GM23338 (cell line): ENCODE results near the gene CDC42BPG. TPM values are rescaled to one million over a fixed set of nuclear protein-coding genes. Genes with fewer than 3 reads are reported as not detected.

Source experiments
- ATAC-seq: fragments of 200-7000 bp; cut with Tn5 transposase; 3 replicates; pipeline ENCODE4 v1.9.1; 2020
- DNase-seq: peaks from one replicate; pipeline ENCODE4 v3.0.0-alpha.2; 2015; ENCODE audit warnings: low spot score
- H2AFZ ChIP-seq: fragments of 200-600 bp; sonication (generic); 2 replicates; pipeline ENCODE4 v1.8.0; 2016; ENCODE audit warnings: antibody characterized with exemption, mild to moderate bottlenecking, moderate library complexity
- H3F3A ChIP-seq: fragments of 200-600 bp; sonication (generic); replicated peaks from 2 replicates; pipeline ENCODE4 v1.8.0; 2017; ENCODE audit warnings: antibody characterized with exemption, mixed run types, low read depth
- H3K27ac ChIP-seq: fragments of 200-600 bp; sonication (generic); 2 replicates; pipeline ENCODE4 v1.6.1; 2016; ENCODE audit warnings: low read depth
- H3K27me3 ChIP-seq: fragments of 200-600 bp; sonication (generic); 2 replicates; pipeline ENCODE4 v1.8.0; 2016; ENCODE audit warnings: mild to moderate bottlenecking, mixed run types, moderate library complexity; ENCODE audit not compliant: insufficient read depth
- H3K36me3 ChIP-seq: fragments of 200-600 bp; sonication (generic); 2 replicates; pipeline ENCODE4 v1.8.0; 2016; ENCODE audit warnings: mild to moderate bottlenecking; ENCODE audit not compliant: insufficient read depth
- H3K4me1 ChIP-seq: fragments of 200-600 bp; sonication (generic); 2 replicates; pipeline ENCODE4 v1.8.0; 2016; ENCODE audit warnings: mild to moderate bottlenecking, moderate library complexity; ENCODE audit not compliant: insufficient read depth
- H3K4me2 ChIP-seq: fragments of 200-600 bp; sonication (generic); 2 replicates; pipeline ENCODE4 v1.7.1; 2017; ENCODE audit warnings: mixed run types
- H3K4me3 ChIP-seq: fragments of 200-600 bp; sonication (generic); 2 replicates; pipeline ENCODE4 v1.6.1; 2016; ENCODE audit warnings: mixed run types
- H3K79me2 ChIP-seq: fragments of 200-600 bp; sonication (generic); replicated peaks from 2 replicates; pipeline ENCODE4 v1.8.0; 2017; ENCODE audit warnings: mild to moderate bottlenecking; ENCODE audit not compliant: insufficient read depth
- H3K9me2 ChIP-seq: fragments of 200-600 bp; sonication (generic); 2 replicates; pipeline ENCODE4 v1.8.0; 2017; ENCODE audit not compliant: insufficient read depth
- H4K20me1 ChIP-seq: fragments of 200-600 bp; sonication (generic); replicated peaks from 2 replicates; pipeline ENCODE4 v1.8.0; 2017; ENCODE audit warnings: mild to moderate bottlenecking; ENCODE audit not compliant: insufficient read depth
- H3K27ac Mint-ChIP-seq: 2 replicates; pipeline ENCODE4 v1.8.0; 2020; ENCODE audit warnings: inconsistent platforms, mild to moderate bottlenecking, moderate library complexity, mixed read lengths
- H3K27me3 Mint-ChIP-seq: 3 replicates; pipeline ENCODE4 v1.8.0; 2022; ENCODE audit warnings: low read depth, mild to moderate bottlenecking, moderate library complexity, mixed read lengths, inconsistent platforms; ENCODE audit not compliant: insufficient read depth, poor library complexity
- H3K36me3 Mint-ChIP-seq: 3 replicates; pipeline ENCODE4 v1.8.0; 2021; ENCODE audit warnings: low read depth, mild to moderate bottlenecking, inconsistent platforms, moderate library complexity, mixed read lengths
- H3K4me1 Mint-ChIP-seq: 3 replicates; pipeline ENCODE4 v1.8.0; 2020; ENCODE audit warnings: mild to moderate bottlenecking, inconsistent platforms, mixed read lengths
- H3K4me3 Mint-ChIP-seq: 3 replicates; pipeline ENCODE4 v1.8.0; 2021; ENCODE audit warnings: moderate library complexity, mild to moderate bottlenecking, inconsistent platforms, mixed read lengths
- H3K9me3 Mint-ChIP-seq: 3 replicates; pipeline ENCODE4 v1.8.0; 2020; ENCODE audit warnings: moderate library complexity, mild to moderate bottlenecking, inconsistent platforms, mixed read lengths
- CREB1 ChIP-seq: fragments of 250-450 bp; sonication (Bioruptor Pico); IDR thresholded peaks from 2 replicates; pipeline ENCODE4 v1.5.0; 2020; ENCODE audit warnings: low read depth, mild to moderate bottlenecking, moderate library complexity
- EZH2 ChIP-seq: fragments of 200-600 bp; sonication (generic); IDR thresholded peaks from one replicate; pipeline ENCODE4 v1.8.0; 2017; ENCODE audit warnings: antibody characterized with exemption, mild to moderate bottlenecking, low read depth; ENCODE audit not compliant: unreplicated experiment
- EZH2phosphoT487 ChIP-seq: fragments of 200-600 bp; sonication (generic); IDR thresholded peaks from one replicate; pipeline ENCODE4 v1.8.1; 2018; ENCODE audit warnings: antibody characterized with exemption; ENCODE audit not compliant: unreplicated experiment
- JUNB ChIP-seq: IDR thresholded peaks from one replicate; pipeline ENCODE4 v1.6.1; 2016; ENCODE audit warnings: antibody characterized with exemption; ENCODE audit not compliant: unreplicated experiment
- NANOG ChIP-seq: IDR thresholded peaks from 2 replicates; pipeline ENCODE4 v1.6.1; 2016; ENCODE audit warnings: antibody characterized with exemption, borderline replicate concordance
- POLR2AphosphoS5 ChIP-seq: IDR thresholded peaks from 2 replicates; pipeline ENCODE4 v1.6.1; 2016; ENCODE audit warnings: antibody characterized with exemption, low read depth
- STAT1 ChIP-seq: IDR thresholded peaks from one replicate; pipeline ENCODE4 v1.6.1; 2016; ENCODE audit warnings: antibody characterized with exemption; ENCODE audit not compliant: unreplicated experiment
- ZNF114 ChIP-seq: fragments of 250-450 bp; sonication (Bioruptor Pico); IDR thresholded peaks from 2 replicates; pipeline ENCODE4 v1.5.0; 2020; ENCODE audit warnings: mild to moderate bottlenecking, moderate library complexity
- ZNF331 ChIP-seq: fragments of 250-450 bp; sonication (Bioruptor Pico); IDR thresholded peaks from 2 replicates; pipeline ENCODE4 v1.5.0; 2020; ENCODE audit warnings: low read depth, mild to moderate bottlenecking, moderate library complexity
- polyA plus RNA-seq: library from polyadenylated mRNA; unstranded; fragments of >200 nt; fragmentation: Nextera tagmentation; extraction: Ambion mirVana; gene quantifications from 2 replicates; pipeline ENCODE4 v1.2.1, GENCODE V29; 2016
- total RNA-seq: library from RNA; depleted of rRNA; stranded (reverse); fragments of >200 nt; shearing (Covaris generic); gene quantifications from 2 replicates; pipeline ENCODE4 v1.2.3, GENCODE V29; 2014
- TF ChIP-seq, protein P1 (sequence below): fragments of 250-450 bp; sonication (Bioruptor Pico); IDR thresholded peaks from 2 replicates; pipeline ENCODE4 v1.5.0; 2020; ENCODE audit warnings: mild to moderate bottlenecking, moderate library complexity
- TF ChIP-seq, protein P2 (sequence below), 2 experiments: fragments of 200-600 bp in 1 of 2; sonication (generic) in 1 of 2; conservative IDR thresholded peaks; 2 replicates each; pipeline versions ENCODE4 v1.5.1 to v1.6.1; 2016 to 2017; ENCODE audit warnings: antibody characterized with exemption in 2 of 2, low read depth in 2 of 2, mild to moderate bottlenecking in 2 of 2, moderate library complexity in 1 of 2

The CDC42BPG gene
- total and polyA plus RNA-seq, 2 experiments from 2014 or later = 2.3 to 11.6 TPM

DNA sequence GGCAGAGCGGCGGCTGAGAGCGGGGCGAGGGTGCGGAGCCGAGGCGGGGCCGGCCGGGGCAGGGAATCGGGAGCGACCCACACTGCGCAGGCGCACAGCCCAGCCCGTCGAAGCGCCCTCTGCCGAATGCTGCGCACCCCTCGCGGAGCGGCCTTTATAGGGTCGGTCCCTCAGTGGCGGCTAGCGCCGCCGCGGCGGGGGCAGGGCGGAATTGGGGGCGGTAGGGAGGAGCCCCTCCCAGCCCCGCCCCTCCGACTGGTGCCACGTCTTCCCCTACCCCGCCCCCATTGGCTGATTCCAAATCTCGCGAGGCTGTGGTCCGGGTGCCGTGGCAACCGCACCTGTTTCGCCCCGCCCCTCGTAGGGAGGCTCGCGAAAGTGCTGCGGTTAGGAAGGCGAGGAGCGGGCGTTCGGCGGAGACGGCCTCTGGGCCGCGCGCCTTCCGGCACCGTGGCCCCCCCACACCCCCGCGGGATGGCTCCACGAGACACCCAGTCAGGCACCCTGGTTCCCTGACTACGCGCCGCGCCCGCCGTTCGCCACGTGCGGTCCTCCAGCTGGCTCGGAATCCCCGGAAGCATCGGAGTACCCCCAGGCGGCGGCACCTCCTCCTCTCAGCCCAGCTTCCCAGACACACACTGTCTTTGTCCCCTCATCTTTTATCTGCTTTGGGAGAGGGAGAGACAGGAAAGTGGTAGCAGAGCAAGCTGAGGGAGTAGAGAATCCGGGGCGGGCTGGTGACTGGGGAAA is 34.2 kb upstream of the CDC42BPG start, which contains the start of gene EHD1:
EHD1 (minus strand) TSS at position 128 of the 750 bp plus-strand sequence. CDS start 157 bp downstream, outside the sequence.
- Histone ChIP-seq H3K4me3 (peak within 1 kb of the TSS; percentile 98), H3K4me2 (peak within 1 kb of the TSS; percentile 93), H3K27ac (peak within 1 kb of the TSS; percentile 78; the same call in 1 of the 2 replicates), H3K79me2 (peaks cover 21% of the 10 kb centered on the region), H3K9me2 (no peaks in the 10 kb centered on the region), H2AFZ (peak within 1 kb of the TSS; percentile 98), H3K4me1 (peaks cover 15% of the 10 kb centered on the region; the same call in 1 of the 2 replicates), H3K36me3 (no peaks in the 10 kb centered on the region), H3F3A (0 out of 2 replicates have a peak, but pooled peaks cover 3% of the 10 kb centered on the region), H4K20me1 (no peaks in the 10 kb centered on the region; the same call in 1 of the 2 replicates), H3K27me3 (peaks cover 5% of the 10 kb centered on the region; the same call in 1 of the 2 replicates)
- Mint-ChIP-seq H3K27me3 (peaks cover 8% of the 10 kb centered on the region), H3K9me3 (no peaks in the 10 kb centered on the region), H3K27ac (peak within 1 kb of the TSS; percentile 87), H3K36me3 (peaks cover 4% of the 10 kb centered on the region; the same call in 1 of the 3 replicates), H3K4me1 (peaks cover 29% of the 10 kb centered on the region), H3K4me3 (peak within 1 kb of the TSS; percentile 98)
- TF ChIP-seq, protein P1, sequence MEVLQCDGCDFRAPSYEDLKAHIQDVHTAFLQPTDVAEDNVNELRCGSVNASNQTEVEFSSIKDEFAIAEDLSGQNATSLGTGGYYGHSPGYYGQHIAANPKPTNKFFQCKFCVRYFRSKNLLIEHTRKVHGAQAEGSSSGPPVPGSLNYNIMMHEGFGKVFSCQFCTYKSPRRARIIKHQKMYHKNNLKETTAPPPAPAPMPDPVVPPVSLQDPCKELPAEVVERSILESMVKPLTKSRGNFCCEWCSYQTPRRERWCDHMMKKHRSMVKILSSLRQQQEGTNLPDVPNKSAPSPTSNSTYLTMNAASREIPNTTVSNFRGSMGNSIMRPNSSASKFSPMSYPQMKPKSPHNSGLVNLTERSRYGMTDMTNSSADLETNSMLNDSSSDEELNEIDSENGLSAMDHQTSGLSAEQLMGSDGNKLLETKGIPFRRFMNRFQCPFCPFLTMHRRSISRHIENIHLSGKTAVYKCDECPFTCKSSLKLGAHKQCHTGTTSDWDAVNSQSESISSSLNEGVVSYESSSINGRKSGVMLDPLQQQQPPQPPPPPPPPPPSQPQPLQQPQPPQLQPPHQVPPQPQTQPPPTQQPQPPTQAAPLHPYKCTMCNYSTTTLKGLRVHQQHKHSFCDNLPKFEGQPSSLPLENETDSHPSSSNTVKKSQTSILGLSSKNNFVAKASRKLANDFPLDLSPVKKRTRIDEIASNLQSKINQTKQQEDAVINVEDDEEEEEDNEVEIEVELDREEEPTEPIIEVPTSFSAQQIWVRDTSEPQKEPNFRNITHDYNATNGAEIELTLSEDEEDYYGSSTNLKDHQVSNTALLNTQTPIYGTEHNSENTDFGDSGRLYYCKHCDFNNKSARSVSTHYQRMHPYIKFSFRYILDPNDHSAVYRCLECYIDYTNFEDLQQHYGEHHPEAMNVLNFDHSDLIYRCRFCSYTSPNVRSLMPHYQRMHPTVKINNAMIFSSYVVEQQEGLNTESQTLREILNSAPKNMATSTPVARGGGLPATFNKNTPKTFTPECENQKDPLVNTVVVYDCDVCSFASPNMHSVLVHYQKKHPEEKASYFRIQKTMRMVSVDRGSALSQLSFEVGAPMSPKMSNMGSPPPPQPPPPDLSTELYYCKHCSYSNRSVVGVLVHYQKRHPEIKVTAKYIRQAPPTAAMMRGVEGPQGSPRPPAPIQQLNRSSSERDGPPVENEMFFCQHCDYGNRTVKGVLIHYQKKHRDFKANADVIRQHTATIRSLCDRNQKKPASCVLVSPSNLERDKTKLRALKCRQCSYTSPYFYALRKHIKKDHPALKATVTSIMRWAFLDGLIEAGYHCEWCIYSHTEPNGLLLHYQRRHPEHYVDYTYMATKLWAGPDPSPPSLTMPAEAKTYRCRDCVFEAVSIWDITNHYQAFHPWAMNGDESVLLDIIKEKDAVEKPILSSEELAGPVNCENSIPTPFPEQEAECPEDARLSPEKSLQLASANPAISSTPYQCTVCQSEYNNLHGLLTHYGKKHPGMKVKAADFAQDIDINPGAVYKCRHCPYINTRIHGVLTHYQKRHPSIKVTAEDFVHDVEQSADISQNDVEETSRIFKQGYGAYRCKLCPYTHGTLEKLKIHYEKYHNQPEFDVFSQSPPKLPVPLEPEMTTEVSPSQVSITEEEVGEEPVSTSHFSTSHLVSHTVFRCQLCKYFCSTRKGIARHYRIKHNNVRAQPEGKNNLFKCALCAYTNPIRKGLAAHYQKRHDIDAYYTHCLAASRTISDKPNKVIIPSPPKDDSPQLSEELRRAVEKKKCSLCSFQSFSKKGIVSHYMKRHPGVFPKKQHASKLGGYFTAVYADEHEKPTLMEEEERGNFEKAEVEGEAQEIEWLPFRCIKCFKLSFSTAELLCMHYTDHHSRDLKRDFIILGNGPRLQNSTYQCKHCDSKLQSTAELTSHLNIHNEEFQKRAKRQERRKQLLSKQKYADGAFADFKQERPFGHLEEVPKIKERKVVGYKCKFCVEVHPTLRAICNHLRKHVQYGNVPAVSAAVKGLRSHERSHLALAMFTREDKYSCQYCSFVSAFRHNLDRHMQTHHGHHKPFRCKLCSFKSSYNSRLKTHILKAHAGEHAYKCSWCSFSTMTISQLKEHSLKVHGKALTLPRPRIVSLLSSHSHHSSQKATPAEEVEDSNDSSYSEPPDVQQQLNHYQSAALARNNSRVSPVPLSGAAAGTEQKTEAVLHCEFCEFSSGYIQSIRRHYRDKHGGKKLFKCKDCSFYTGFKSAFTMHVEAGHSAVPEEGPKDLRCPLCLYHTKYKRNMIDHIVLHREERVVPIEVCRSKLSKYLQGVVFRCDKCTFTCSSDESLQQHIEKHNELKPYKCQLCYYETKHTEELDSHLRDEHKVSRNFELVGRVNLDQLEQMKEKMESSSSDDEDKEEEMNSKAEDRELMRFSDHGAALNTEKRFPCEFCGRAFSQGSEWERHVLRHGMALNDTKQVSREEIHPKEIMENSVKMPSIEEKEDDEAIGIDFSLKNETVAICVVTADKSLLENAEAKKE = no peak
- TF ChIP-seq EZH2phosphoT487 (no peak), POLR2AphosphoS5 (peak; percentile 87), EZH2 (no peak), STAT1 (no peak), CREB1 (CRISPR knock-in tag) (peak; percentile 64), ZNF331 (CRISPR knock-in tag) (no peak), ZNF114 (CRISPR knock-in tag) (peak; percentile 98; the same call in 1 of the 2 replicates), NANOG (no peak), JUNB (peak; percentile 71)
- TF ChIP-seq, protein P2, sequence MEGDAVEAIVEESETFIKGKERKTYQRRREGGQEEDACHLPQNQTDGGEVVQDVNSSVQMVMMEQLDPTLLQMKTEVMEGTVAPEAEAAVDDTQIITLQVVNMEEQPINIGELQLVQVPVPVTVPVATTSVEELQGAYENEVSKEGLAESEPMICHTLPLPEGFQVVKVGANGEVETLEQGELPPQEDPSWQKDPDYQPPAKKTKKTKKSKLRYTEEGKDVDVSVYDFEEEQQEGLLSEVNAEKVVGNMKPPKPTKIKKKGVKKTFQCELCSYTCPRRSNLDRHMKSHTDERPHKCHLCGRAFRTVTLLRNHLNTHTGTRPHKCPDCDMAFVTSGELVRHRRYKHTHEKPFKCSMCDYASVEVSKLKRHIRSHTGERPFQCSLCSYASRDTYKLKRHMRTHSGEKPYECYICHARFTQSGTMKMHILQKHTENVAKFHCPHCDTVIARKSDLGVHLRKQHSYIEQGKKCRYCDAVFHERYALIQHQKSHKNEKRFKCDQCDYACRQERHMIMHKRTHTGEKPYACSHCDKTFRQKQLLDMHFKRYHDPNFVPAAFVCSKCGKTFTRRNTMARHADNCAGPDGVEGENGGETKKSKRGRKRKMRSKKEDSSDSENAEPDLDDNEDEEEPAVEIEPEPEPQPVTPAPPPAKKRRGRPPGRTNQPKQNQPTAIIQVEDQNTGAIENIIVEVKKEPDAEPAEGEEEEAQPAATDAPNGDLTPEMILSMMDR (conservative IDR thresholded peaks at IDR 0.05; ENCODE audit: low read depth in 2 of 2) = peak; percentile 12 to 80; a peak in 2 of 4 replicates
- peak; percentile 83 for ATAC-seq
- peak; percentile 99 for DNase-seq
